SK-N-SH (cell line): ENCODE data around the gene BTBD18. TPM values are rescaled to one million over a fixed set of nuclear protein-coding genes. Genes with fewer than 3 reads are reported as not detected.

Source experiments
- CTCF ChIA-PET: fragments of 300-600, 350-600 bp; formaldehyde crosslinking; extraction: SDS; loops from one replicate; lab custom pipeline; 2021; lab: Yijun Ruan, JAX
- POLR2A ChIA-PET: fragments of 350-600 bp; sonication (Branson Sonifier 250); formaldehyde crosslinking; extraction: SDS; loops from one replicate; lab custom pipeline; 2020; ENCODE audit warnings: antibody characterized with exemption, inconsistent platforms; lab: Yijun Ruan, JAX
- DNase-seq: peaks from one replicate; pipeline ENCODE4 v3.0.0; 2012
- H2AFZ ChIP-seq: fragments of 200-600 bp; sonication (generic); 2 replicates; pipeline ENCODE4 v1.8.1; 2016; ENCODE audit warnings: antibody characterized with exemption, mild to moderate bottlenecking, low read depth
- H3F3A ChIP-seq: fragments of 200-600 bp; sonication (generic); replicated peaks from 2 replicates; pipeline ENCODE3; 2016; ENCODE audit warnings: antibody characterized with exemption, mild to moderate bottlenecking; ENCODE audit not compliant: insufficient read depth
- H3K27ac ChIP-seq, 2 experiments: fragments of 200-500 bp in 1 of 2; fragments of 200-600 bp in 1 of 2; sonication (Bioruptor generic) in 1 of 2; sonication (generic), shearing (Covaris generic) in 1 of 2; 2 replicates each; pipeline versions ENCODE4 v1.5.1 to v1.6.1; 2014 to 2016; ENCODE audit warnings: low read depth in 2 of 2, inconsistent platforms in 1 of 2, low read length in 1 of 2, mild to moderate bottlenecking in 1 of 2, mixed read lengths in 1 of 2
- H3K27me3 ChIP-seq: fragments of 200-600 bp; sonication (generic), shearing (Covaris generic); 2 replicates; pipeline ENCODE4 v1.6.1; 2016; ENCODE audit warnings: mixed run types; ENCODE audit not compliant: insufficient read depth
- H3K36me3 ChIP-seq, 2 experiments: fragments of 200-500 bp in 1 of 2; fragments of 200-600 bp in 1 of 2; sonication (Bioruptor generic) in 1 of 2; sonication (generic) in 1 of 2; replicated peaks in 1 of 2; 2 replicates each; pipeline versions ENCODE3 to v1.5.1; 2014 to 2016; ENCODE audit warnings: low read length in 1 of 2, mild to moderate bottlenecking in 1 of 2; ENCODE audit not compliant: insufficient read depth in 2 of 2, control insufficient read depth in 1 of 2
- H3K4me1 ChIP-seq, 2 experiments: fragments of 200-500 bp in 1 of 2; fragments of 200-600 bp in 1 of 2; sonication (Bioruptor generic) in 1 of 2; sonication (generic), shearing (Covaris generic) in 1 of 2; 2 replicates each; pipeline versions ENCODE4 v1.5.1 to v1.6.1; 2014 to 2016; ENCODE audit warnings: low read depth in 1 of 2, low read length in 1 of 2, mixed run types in 1 of 2; ENCODE audit not compliant: insufficient read depth in 2 of 2, control insufficient read depth in 1 of 2
- H3K4me2 ChIP-seq: fragments of 200-600 bp; sonication (generic), shearing (Covaris generic); 2 replicates; pipeline ENCODE4 v1.6.1; 2017; ENCODE audit warnings: mixed run types
- H3K4me3 ChIP-seq, 2 experiments: fragments of 200-500 bp in 1 of 2; fragments of 200-600 bp in 1 of 2; sonication (Bioruptor generic) in 1 of 2; sonication (generic), shearing (Covaris generic) in 1 of 2; 2 replicates each; pipeline versions ENCODE4 v1.5.1 to v1.8.1; 2014 to 2016; ENCODE audit warnings: low read depth in 2 of 2, inconsistent platforms in 1 of 2, low read length in 1 of 2, mild to moderate bottlenecking in 1 of 2, mixed read lengths in 1 of 2, moderate library complexity in 1 of 2
- H3K79me2 ChIP-seq: fragments of 200-600 bp; sonication (generic); 2 replicates; pipeline ENCODE4 v1.8.1; 2017; ENCODE audit warnings: mild to moderate bottlenecking; ENCODE audit not compliant: insufficient read depth
- H3K9ac ChIP-seq: fragments of 200-600 bp; sonication (generic); 2 replicates; pipeline ENCODE4 v1.6.1; 2017; ENCODE audit warnings: mixed run types
- H3K9me2 ChIP-seq: fragments of 200-600 bp; sonication (generic); 2 replicates; pipeline ENCODE4 v1.6.1; 2017; ENCODE audit warnings: mixed run types
- H3K9me3 ChIP-seq: fragments of 200-600 bp; sonication (generic); 2 replicates; pipeline ENCODE4 v1.6.1; 2017; ENCODE audit warnings: mixed run types, mild to moderate bottlenecking, moderate library complexity
- H4K20me1 ChIP-seq: fragments of 200-600 bp; sonication (generic); 2 replicates; pipeline ENCODE4 v1.6.1; 2017; ENCODE audit warnings: mild to moderate bottlenecking, mixed run types; ENCODE audit not compliant: insufficient read depth
- CTCF ChIP-seq: fragments of 200-600 bp; sonication (generic); IDR thresholded peaks from 2 replicates; pipeline ENCODE4 v1.6.1; 2017; ENCODE audit warnings: antibody characterized with exemption, mild to moderate bottlenecking, moderate library complexity
- FOXM1 ChIP-seq: IDR thresholded peaks from 2 replicates; pipeline ENCODE4 v1.4.0; 2012; ENCODE audit warnings: low read depth, mild to moderate bottlenecking
- MEF2A ChIP-seq: IDR thresholded peaks from 2 replicates; pipeline ENCODE4 v1.4.0; 2012; ENCODE audit warnings: low read depth, borderline replicate concordance
- MXI1 ChIP-seq: IDR thresholded peaks from 2 replicates; pipeline ENCODE4 v1.6.1; 2012; ENCODE audit warnings: mild to moderate bottlenecking, low read depth, low read length, improper control_type of control experiment
- NFIC ChIP-seq: IDR thresholded peaks from 2 replicates; pipeline ENCODE4 v1.4.0; 2012; ENCODE audit warnings: borderline replicate concordance
- PBX3 ChIP-seq: IDR thresholded peaks from 2 replicates; pipeline ENCODE4; 2012
- POLR2AphosphoS5 ChIP-seq: IDR thresholded peaks from 2 replicates; pipeline ENCODE4 v1.6.1; 2012; ENCODE audit warnings: low read depth, low read length
- RAD21 ChIP-seq: IDR thresholded peaks from 2 replicates; pipeline ENCODE4 v1.6.1; 2012; ENCODE audit warnings: mild to moderate bottlenecking, low read length
- RCOR1 ChIP-seq: fragments of 150-350 bp; IDR thresholded peaks from 2 replicates; pipeline ENCODE4 v1.6.1; 2017; ENCODE audit warnings: antibody characterized with exemption, low read length
- SIN3A ChIP-seq: IDR thresholded peaks from 2 replicates; pipeline ENCODE4 v1.6.1; 2012; ENCODE audit warnings: low read depth, mild to moderate bottlenecking, low read length, moderate library complexity, borderline replicate concordance
- SMC3 ChIP-seq: IDR thresholded peaks from 2 replicates; pipeline ENCODE4 v1.6.1; 2012; ENCODE audit warnings: low read depth, low read length, improper control_type of control experiment
- TAF1 ChIP-seq: IDR thresholded peaks from 2 replicates; pipeline ENCODE4 v1.6.1; 2012; ENCODE audit warnings: low read depth, mild to moderate bottlenecking, low read length, moderate library complexity, borderline replicate concordance
- TCF12 ChIP-seq: IDR thresholded peaks from 2 replicates; pipeline ENCODE4 v1.4.0; 2012
- TEAD4 ChIP-seq: IDR thresholded peaks from 2 replicates; pipeline ENCODE4 v1.4.0; 2012; ENCODE audit warnings: mild to moderate bottlenecking, borderline replicate concordance; ENCODE audit not compliant: insufficient read depth
- YY1 ChIP-seq: IDR thresholded peaks from 2 replicates; pipeline ENCODE4 v1.4.0; 2012; ENCODE audit warnings: low read depth, mild to moderate bottlenecking
- WGBS: methylation state at CpG from one replicate; pipeline ENCODE4 v1.1.6; 2017; ENCODE audit warnings: low lambda C conversion rate; 5-methylcytosine and 5-hydroxymethylcytosine counted together
- polyA plus RNA-seq, 3 experiments: library from polyadenylated mRNA; depleted of rRNA; stranded (reverse); fragments of >200 nt; gene quantifications; 2 replicates each; pipeline ENCODE4 v1.2.3, GENCODE V29; 2012
- TF ChIP-seq, protein P1 (sequence below): IDR thresholded peaks from 2 replicates; pipeline ENCODE4 v1.4.0; 2012; ENCODE audit warnings: low read depth

BTBD18 gene
- polyA plus RNA-seq, 1 of the 3 experiments (the other 2 are of a cell fraction) = not detected

DNA sequence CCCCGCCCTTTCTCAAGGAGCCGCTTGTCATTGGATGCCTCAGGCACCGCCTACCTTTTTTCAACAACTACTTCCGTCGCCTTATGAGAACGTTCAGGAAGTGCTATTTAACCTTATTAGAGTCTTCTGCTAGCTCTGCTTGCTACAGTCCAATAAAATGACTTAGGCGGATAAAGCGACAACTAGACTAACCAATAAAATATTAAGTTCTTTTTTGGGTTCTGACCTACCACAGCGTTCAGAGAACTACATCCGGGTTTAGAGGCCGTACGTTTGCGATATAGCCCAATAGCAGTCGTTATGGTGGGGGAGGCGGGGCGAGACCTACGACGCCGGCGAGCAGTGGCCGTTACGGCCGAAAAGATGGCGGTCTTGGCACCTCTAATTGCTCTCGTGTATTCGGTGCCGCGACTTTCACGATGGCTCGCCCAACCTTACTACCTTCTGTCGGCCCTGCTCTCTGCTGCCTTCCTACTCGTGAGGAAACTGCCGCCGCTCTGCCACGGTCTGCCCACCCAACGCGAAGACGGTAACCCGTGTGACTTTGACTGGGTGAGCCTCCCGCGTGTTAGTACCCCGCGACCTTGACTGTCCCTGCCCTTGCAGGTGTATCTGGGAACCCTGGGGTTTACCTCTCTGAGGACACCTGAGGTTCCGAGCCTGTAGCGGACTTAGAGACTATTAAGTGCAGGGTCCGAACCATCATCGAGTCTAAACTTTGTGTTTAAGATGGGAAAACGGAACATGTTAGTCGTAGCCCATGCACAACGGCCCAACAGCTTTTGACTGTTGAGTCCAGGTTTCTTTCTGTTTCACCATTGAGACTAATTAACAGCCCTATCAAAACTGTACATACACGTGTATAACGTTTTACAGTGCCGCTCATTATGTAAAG lies 39.1 kb downstream of the BTBD18 start, which contains the start of gene TMX2 (continued):
- TF ChIP-seq MXI1 (peak; percentile 45; the same call in 1 of the 2 replicates), RCOR1 (no peak), SMC3 (no peak), TCF12 (no peak), FOXM1 (no peak), TAF1 (peak; percentile 70; the same call in 1 of the 2 replicates), RAD21 (no peak), NFIC (no peak), TEAD4 (no peak), POLR2AphosphoS5 (peak; percentile 43), CTCF (no peak), YY1 (peak; percentile 93)

DNA sequence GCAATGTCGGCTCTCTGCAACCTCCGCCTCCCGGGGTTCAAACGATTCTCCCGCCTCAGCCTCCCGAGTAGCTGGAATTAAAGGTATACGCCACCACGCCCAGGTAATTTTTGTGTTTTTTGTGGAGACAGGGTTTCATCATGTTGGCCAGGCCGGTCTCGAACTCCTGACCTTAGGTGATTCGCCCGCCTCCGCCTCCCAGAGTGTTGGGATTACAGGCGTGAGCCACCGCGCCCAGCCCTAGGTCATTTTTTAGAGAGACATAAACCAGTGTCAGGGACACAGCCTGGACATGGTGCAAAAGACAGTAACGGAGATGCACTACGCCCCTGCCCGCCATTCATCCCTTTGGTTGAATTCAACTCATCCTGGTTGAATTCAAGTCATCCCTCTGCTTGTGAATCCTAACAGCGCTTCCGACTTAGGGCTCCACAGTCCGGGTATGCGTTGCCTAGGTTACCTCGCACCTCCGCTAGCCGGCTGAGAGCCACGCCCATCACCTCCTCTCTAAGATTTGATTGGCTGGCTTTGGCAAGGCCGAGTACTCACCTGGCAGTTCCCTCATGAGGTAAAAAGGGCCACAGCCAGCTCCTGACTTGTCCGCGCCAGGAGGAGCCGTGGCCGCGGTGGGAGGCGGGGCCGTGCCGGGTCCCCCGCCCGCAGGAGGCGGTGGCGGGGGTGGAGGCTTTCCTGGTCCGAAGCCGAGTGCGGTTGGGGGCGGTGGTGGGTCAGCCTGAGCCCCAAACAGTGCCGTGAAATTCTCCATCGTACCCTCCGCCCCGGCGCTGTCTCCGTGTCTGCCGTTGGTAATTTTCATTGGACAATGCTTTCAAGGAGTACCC lies 40.0 kb downstream of the BTBD18 start, which contains the start of gene MED19:
Gene MED19 (minus strand): TSS at position 802 of the 842 bp plus-strand sequence. CDS start 36 bp downstream, at position 766.
- peak within 1 kb of the TSS; percentile 84 for H3K4me2 ChIP-seq
- peaks cover 14 to 20% of the 10 kb centered on the region in 2 experiments; a peak in 3 of 4 replicates for H3K4me1 ChIP-seq
- H3K79me2 ChIP-seq = peaks cover 87% of the 10 kb centered on the region
- ChIA-PET CTCF (interaction anchor here (0.9 to 1.4 kb wide), 4 partner anchors 67 to 184 kb away, joined by 3 to 5 read pairs (median 4); no protein-coding TSS in a partner anchor), POLR2A (interaction anchor here (0.7 to 2.0 kb wide), 5 partner anchors 8 to 386 kb away, joined by 3 to 9 read pairs (median 4); partner anchors contain the start of gene SELENOH)
- DNase-seq = no peak
- no peaks in the 10 kb centered on the region; the same call in 1 of the 2 replicates for H4K20me1 ChIP-seq
- peak within 1 kb of the TSS; percentile 89 for H3K9ac ChIP-seq
- under 1% methylated on average over 46 of the region's 51 CpGs for WGBS
- no peak for TF ChIP-seq SIN3A
- peak; percentile 30; the same call in 1 of the 2 replicates for TF ChIP-seq TAF1
- no peak for TF ChIP-seq CTCF
- TF ChIP-seq PBX3 = peak; percentile 40; the same call in 1 of the 2 replicates
- TF ChIP-seq TCF12 = no peak
- no peak for TF ChIP-seq MEF2A
- TF ChIP-seq, protein P1, sequence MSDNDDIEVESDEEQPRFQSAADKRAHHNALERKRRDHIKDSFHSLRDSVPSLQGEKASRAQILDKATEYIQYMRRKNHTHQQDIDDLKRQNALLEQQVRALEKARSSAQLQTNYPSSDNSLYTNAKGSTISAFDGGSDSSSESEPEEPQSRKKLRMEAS = peak; percentile 50; the same call in 1 of the 2 replicates
- peak within 1 kb of the TSS; percentile 94 to 98 for H3K4me3 ChIP-seq
- H3K27ac ChIP-seq = peak within 1 kb of the TSS; percentile 90 to 94
- H3F3A ChIP-seq = no peaks in the 10 kb centered on the region
- H3K27me3 ChIP-seq = no peaks in the 10 kb centered on the region
- peaks cover 0 to 17% of the 10 kb centered on the region in 2 experiments for H3K36me3 ChIP-seq
- no peaks in the 10 kb centered on the region for H3K9me2 ChIP-seq
- peak within 1 kb of the TSS; percentile 87 for H2AFZ ChIP-seq
- H3K9me3 ChIP-seq = no peaks in the 10 kb centered on the region
